NCI-H1436 (cell line): ENCODE results near the gene GULP1.

Experiments
- DNase-seq: peaks from one replicate; lab custom pipeline; 2025; lab: John Stamatoyannopoulos, UW

GULP1 gene

DNA sequence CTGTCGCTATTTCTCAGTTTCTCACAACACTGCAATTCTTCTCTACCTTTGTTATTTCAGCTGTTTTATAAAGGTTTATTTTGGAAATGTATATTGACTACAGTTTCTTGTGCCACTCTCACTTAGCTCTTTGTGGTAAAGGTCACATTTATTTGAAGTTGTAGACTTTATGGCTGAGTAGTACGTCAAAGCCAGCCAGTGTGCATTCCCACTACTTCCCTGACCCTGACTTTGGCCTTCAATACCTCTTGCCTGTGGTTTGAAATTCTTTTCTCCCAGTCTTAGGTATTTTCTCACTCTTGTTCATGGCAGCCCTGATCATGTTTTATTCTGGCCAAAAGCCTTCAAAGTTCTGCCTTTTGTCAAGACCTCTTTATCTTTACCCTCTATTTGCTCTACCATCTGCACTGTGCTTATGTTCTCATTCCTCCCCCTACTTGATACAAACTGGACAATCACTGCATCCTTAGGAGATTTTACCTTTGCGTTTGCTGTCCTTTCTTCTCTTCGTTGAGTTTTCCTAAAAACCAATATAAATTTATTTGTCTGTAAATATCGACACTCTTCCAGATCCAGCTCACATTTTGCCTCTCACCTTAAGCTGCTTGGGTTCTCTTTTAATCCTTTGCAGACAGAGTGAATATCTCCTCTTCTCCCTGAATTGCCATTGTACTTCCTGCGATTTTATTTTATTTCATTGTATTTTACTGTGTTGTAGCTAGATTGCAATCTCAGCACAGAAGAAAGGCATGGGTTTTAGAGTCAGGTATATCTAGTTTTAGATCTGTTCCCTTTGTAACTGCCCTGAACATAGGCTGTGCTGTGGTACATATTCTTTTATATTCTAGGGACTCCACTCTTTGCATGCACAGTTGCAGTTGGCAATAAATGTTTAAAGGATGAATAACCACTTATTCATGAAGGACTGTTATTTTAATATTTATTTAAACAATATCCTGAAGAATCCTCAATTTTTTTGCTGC is 31.2 kb downstream of the GULP1 start:
- DNase-seq = no peak

DNA sequence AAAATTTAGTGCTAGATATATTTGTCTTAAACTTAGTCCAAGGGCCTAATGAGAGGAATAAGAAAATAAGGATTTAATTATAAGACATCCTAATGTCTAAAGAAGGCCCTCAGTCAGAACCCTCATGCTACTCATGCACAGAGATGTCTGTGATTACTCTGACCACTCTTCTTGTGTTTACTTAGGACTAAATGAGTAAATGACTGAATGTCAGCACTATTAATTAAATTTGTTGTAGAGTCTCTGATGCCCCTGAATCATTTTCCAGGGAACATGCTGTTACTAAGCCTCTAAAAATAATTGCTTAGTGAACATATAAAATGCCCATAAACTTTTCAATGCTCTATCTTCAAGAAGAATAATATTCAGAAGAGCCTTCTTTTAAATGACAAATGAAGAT is 32.4 kb downstream of the GULP1 start:
- DNase-seq = no peak

DNA sequence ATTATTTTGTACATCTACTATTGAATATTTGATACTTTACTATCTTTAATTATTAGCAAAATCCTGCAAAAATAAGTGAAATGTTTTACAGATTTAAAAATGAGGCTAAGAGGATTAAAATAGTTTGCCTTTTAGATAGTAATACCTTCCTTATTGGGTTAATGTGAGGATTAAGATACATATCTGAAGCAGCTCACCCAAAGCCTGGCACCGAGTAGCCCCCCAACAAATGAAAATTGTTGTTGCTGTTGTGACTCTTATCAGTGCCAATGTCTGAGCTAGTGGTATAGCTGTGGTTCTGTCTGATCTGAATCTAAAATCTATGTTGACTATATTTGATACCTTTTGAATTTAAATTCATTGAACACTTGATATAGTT is 34.6 kb downstream of the GULP1 start:
- no peak for DNase-seq

DNA sequence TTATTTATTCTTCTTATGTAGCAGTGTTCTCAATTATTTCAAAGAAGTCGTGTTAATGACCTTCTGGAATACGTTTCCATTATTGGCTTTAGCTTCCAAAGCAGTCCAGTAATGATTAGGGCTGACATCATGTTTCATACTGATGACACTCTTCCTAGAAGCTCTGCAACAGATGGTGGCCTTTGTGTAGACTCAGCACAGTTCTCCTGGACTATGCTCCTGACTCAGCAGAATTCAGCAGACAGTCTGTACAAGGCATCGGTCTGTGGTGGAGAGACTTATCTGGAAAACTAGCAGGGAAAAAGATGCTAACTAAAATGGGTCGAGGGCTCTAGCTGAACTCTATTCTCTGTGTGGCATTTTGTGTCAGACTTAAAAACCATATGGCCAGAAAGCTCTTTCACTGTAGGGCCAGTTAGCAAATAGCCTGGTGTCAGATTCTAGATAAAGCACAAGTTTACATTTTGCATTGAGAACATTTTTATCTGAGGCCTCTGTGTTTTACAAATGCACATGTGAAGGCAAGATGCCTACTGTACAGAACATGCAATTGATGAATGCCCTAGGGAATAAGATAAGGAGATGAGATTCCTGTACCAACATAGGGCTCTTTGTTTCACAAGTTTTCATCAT is 35.1 kb downstream of the GULP1 start:
- no peak for DNase-seq

DNA sequence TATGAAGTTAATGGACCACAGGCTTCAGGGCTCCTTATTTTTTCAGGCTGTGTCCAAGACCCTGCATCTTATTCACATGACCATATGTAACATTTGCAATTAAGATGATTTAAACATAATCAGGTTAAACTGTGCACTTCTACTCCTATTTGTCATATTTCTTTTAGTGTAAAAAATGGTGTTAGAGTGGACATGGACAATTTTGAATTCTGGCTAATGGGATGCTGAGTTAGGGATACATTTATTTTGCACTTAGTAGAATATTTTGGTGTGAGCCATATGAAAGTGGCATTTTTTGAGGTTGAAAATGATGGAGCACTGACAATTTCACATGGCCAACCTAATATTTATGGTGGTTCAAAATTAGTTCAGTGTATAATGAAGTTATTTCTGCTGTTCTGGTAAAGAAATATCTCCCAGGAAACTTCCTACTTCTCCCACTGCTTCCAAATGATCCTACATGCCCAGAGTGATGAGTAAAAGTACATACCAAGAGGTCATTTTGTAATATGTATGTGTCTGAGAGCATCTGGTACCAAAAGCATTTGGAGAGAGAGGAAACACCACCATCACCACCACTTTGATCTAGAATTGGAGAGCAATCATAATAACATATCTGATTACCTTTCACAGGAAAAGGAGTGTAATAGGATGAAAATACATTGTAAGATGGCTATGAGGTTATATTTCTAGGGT is 36.0 kb downstream of the GULP1 start:
- DNase-seq = no peak

DNA sequence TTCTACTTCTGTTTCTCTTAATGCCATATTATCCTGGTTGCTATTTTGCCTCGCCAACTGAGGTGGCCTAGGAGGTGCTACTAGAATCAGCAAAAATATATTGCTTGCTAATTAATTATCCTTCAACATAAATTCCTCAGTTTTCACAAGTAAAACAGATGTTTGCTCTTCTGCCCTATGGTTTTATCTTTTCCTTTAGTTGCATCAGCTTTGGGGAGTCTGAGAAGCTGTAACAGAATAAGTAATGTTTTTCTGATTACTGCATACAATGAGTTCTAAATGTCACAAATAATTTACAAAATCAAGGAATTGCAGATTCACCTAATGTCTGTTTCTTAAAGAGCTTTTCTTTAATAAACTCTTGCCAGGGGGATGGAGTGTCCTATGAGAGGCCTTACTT is 36.7 kb downstream of the GULP1 start:
- DNase-seq = no peak

DNA sequence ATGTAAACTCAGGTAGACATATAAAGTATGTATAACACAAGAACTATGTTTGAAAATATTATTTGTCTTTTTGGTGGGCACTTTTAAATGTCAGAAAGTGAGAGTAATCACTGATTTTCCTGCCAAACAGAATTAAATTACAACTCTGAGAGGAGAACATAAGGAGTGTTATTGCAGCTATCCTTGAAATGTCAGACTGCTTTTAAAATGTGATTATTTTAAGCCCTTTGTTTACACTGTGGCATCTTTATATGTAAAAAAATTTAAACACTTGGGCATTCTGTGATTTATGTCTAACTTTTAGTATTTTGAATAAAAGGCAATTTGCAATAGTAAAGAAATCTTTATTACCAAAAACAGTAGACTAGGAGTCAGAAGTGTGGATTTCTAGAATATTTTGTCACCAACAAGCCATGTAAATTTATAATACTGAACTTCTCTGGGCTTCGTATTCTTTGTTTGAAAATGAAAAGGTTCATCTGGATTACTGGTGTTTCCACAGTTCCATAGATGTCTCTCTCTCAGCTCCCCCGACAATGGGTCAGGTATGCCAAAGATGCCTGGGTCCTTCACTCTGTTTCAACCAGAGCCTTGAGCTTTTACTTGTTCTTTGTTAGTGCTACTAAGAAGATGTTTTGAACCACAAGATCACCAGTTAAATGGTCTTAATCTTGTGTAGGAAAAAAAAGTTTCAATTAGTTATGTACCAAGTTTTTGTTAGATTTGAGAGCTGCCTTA is 38.8 kb downstream of the GULP1 start:
- no peak for DNase-seq

DNA sequence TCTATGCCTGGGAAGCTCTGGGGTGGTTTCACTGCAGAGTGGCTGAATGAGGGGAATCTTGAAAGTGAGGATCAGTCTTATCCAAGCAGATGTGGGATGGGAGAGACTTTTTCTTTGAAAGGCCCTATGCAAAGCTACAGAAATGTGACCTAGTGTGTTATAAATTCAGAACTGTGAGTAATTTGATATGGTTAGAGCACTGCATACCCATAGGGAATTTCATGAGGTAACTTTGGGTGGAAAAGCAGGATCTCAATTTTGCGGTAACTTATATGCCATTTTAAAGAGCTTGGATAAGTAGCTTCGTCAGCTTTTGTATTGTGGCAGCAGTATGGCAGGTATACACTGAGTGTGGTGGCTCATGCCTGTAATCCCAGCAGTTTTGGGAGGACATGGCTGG is 40.9 kb downstream of the GULP1 start:
- DNase-seq = no peak

DNA sequence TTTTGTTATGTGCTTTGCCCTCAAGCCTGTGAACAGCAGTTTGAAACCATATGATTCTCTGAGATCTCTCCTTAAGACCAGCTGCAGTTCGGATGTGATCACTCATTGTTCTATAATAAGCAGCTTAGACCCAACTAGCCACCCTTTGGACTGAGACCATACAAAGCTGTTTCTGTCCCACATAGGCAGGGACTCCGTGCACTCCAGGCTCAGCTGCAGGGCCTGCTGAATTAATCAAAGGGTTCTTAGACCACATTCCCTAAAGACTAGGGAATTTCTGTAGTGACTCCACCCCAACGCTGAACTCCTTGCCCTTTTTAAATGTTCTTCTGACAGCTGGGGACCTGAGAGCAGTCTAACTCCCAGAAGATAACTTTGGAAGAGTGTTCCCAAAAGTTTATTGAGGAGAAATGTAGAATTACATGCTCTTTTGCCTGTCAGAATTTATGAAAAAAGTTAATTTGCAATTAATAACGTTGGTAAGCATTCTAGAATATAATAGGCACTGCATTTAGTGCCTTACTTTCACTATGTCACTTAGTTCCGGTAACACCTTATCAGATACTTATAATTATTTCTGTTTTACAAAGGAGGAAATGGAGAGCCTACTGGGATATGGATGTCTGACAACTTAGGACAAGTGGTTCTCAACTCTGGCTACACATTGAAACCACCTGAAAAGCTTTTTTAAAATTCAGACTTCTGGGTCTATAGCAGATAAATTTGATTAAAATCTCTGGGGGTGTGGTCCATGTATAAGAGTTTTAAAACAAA is 42.3 kb downstream of the GULP1 start:
- DNase-seq = no peak

DNA sequence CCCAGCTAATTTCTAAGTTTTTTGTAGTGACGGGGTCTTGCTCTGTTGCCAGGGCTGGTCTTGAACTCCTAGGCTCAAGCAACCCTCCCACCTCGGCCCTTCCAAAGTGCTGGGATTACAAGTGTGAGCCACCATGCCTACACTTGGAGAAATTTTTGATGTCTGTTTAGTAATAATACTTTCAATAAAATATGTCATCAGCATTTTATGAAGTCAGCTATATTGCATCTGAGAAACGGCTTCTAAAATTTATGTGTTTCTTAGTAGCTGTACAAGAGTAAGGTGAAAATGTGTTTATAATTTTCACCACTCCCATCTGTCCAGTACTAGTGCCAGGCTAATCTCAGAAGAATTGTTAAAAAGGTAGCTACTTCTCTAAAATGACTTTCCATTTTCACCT is 46.8 kb downstream of the GULP1 start:
- DNase-seq = no peak

DNA sequence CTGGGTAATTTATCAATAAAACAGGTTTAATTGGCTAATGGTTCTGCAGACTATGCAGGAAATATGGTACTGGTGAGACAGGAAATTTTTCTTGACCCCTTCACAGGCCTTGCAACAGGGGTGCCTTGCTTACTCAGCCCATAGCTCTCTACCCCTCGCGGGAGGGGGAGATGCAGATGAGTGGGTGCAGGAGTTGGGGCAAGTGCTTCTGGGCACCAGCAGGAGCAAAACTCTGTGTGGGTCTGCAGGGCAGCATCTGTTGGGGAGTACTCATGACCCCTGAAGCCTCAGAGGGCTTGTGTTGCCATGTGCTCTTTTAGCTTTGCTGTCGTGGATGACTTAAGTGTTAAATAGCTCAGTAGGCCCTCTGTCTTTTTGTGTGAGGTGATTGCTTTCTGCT is 48.6 kb downstream of the GULP1 start:
- no peak for DNase-seq

DNA sequence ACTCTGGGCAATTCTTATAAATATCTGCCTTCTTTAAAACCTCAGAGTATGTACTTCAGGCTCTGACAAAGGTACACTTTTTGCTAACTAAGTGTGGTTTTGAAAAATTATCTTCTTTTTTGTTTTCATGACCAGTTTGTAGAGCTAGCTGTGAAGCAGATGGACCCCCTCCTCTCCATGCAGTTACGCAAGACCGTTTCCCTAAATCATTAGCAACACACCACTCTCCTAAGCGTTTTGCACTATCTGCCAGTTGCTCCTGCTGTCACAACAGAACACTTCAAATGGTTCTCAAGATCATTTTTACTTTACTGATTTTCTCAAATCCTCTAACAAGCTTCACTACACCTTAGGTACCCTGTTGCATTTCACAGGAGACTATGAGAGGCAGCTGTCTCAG is 53.3 kb downstream of the GULP1 start:
- DNase-seq = no peak

DNA sequence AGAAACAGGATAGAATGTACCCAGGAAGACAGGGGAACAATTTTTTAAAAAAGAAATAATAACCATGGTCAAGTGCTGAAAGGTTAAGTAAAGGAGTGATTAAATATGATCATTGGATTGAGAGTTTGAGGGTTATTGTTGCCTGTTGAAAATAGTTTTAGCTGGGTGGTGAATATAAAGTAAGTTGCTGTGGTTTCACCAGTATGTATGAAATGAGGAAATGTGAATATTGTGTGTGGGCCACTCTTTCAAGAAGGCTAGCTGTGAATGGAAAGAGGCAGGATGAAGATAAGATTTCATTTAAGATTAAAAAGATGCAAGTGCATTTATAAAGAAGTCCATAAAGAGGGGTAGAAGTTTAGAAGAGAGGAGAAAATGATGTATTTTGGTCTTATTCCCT is 53.8 kb downstream of the GULP1 start:
- DNase-seq = no peak

DNA sequence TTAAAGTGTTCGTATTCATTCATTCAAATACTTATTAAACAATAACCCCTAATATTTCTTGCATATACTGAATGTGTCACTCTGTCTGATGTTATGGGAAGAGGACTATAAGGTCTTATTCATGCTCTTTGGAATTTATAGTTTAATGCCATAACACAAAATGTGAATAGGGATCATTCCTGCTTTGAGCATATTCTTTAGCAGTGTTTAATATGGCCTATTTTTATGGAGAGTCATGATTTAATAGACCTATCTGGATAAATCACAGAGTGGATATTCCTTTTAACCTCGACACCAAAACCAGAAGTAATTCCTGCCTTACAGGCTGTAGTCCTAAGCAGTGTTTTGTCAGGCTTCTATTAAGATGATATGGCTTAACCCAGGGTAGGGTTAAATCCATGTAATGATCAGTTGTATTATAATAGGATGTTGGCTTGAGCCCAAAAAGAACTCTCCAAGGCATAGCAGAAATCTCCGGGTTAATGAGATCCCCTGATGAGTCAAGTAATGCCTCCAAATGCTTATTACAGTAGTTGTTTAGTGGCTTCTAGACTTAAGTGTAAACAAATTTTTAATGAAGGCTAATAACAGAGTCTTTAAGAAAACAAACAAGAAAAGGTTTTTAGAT is 54.3 kb downstream of the GULP1 start:
- DNase-seq = no peak

DNA sequence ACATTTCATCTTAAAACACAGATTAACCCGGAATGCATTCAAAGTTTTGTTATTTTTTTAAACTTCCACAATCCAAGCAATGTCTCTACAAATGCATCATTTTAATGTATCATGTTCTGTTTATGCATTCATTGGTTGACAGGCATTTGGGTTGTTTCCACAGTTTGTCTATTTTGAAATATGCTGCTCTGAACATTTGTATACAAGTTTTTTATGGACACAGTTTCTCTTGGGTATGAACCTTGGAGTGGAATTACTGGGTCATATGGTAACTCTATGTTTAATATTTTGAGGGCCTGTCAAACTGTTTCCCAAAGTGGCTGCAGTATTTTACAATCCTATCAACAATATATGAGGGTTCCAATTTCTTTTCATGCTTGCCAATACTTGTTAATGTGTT is 57.3 kb downstream of the GULP1 start:
- DNase-seq = no peak

DNA sequence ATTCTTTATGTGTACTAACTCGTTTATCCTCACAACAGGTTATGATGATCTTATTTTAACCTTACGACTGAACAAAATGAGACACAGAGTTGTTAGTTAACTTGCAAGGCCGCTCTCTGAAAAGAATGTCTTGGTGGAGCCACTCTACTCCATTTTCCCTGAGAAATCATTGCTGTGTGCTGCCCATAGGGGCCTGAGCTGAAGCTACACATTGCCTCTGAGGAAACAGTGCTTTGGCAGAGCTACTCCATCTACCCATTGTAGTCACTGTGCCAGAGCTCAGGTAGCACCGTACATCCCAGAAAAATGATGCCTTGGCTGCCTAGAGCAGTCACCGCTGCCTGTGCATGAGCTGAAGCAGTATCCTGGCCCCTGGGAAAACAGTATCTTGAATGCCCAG is 61.6 kb downstream of the GULP1 start:
- DNase-seq = no peak

DNA sequence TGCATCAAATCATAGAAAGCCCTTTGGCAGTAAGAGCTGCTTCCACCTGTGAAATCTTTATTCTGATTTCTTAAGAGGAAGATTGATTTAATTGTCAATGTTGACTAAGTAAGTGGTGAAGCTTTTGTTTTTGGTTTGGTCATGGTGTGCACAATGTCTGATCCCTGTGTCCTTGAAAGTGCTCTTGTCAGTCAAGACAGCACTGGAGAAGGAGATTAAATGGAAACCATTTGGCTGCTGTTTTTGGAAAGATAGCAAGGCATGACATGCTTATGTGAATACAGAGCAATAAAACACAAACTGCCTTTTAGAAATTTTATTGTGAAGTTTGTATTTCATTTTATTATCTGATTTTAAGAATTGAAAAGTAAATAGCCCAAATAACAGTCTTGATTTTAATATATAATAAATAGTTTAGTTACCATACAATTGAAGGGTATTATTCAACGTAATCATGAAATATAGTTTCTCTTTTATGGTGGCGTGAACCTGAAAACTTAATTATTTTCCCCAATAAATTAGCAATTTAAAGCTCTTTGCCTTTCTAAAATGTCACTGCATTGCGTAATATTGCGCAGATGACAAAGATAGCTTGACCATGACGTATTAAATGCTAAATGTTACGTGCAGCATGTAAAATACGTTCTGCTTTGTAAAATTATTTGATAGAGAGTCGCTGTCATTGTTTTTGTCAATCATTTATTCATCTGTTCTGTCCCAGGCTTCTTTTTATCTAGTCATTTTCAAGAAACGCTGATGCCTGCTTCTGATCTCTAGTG is 69.0 kb downstream of the GULP1 start:
- DNase-seq = no peak

DNA sequence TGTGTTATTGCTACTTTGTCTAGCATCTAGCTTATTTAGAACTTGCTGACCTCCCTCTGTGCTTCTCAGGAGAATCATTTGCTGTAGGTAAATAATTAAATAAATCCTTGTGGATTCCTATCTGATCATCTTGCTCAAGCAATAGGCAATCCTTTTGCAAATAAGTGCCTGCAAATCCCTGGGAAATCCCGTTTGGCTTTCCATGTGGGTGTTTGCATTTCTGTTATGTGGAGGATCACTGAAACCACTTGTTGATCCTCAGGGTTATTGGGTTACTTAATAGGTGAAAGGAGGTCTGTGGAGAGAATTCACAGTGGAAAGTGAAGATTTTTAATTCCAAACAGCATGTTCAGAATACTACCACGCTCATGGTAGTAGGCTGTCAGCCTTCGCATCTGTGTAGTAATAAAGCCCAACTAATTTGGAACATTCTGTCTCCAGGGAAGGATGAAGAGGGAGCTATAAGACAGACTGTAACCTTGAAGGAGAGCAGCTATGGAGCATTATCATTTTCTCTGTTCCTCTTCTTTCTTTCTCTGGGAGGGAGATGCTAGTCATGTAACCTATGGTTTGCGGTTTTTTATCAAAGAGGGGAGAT is 72.5 kb downstream of the GULP1 start:
- DNase-seq = no peak

DNA sequence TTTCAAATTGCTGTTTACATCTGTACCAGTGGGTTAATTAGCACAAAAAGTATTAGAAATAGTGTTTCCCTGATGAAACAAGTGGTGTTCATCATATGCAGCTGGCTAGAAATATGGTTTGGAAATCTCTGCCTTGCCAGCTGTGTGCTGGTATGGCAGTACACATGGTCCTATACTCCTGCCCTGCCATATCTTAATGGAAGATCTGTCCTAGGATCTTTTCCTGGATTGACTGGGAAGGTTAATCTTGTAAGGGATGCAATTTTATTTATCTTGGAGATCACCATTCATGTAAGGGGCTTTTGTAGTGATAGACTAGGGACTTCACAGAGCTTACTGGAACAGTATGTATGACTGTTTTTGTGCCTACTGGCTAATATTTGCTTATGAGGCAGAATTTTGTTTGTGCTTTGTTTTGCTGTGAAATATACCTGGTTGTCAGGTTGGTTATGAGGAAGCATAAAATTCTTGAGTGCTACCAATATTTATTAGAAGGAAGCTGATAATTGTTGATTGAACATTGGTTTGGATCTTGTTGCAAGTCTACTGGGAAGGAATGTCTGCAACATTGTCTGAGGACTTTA is 73.5 kb downstream of the GULP1 start:
- no peak for DNase-seq
